Measurements from ENCODE around the gene CCDC158. TPM values are rescaled to one million over a fixed set of nuclear protein-coding genes. Genes with fewer than 3 reads are reported as not detected.

CCDC158 gene
- total and polyA plus RNA-seq, 2 donors (not counting 1 experiment from before 2014, with no cell fraction given) = not detected

DNA sequence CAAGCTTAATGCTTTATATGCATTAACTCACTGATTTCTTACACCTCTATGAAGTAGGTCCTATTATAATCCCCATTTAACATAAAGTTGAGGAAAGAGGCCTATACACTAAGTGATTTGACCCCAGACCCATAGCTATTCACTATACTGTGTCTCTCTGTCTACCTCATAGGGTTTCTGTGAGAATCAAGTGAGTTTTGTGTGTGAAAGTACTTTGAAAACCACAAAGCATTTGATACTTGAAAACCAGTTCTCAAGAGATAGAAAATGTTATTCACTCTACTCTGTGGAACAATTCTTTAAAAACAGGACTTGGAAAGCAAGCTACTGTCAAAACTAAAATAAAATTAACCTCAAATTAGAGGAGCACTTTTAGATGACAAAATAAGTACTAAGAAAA lies 49.1 kb upstream of the CCDC158 start:
- Mint-ChIP-seq H3K4me3 (no peak overlapping the region), H3K27me3 (peaks cover 10% of the 10 kb centered on the region), H3K27ac (no peak overlapping the region), H3K9me3 (ENCODE audit: insufficient read depth) (no peaks in the 10 kb centered on the region), H3K4me1 (no peaks in the 10 kb centered on the region)
- no peaks in the 10 kb centered on the region for H3K36me3 ChIP-seq (replicated peaks in 1 of 2; ENCODE audit: control extremely low read depth in 1 of 2, control insufficient read depth in 1 of 2, extremely low read depth in 1 of 2, insufficient read depth in 2 of 2, low read length in 1 of 2)
- intact Hi-C loops (cut with micrococcal nuclease) = no loop called here
- H3K9me3 ChIP-seq (ENCODE audit: control extremely low read depth in 1 of 3, control insufficient read depth in 2 of 3, insufficient read depth in 1 of 3, low read length in 2 of 3) = no peaks in the 10 kb centered on the region
- H3K4me2 ChIP-seq (replicated peaks; ENCODE audit: low read depth, low read length, poor library complexity, severe bottlenecking) = no peak overlapping the region
- no peak overlapping the region for H3K9ac ChIP-seq (ENCODE audit: low read length)
- no peaks in the 10 kb centered on the region for H4K20me1 ChIP-seq (ENCODE audit: control insufficient read depth, insufficient read depth, low read length, poor library complexity, severe bottlenecking)
- no peak overlapping the region for H3K4me3 ChIP-seq (ENCODE audit: control extremely low read depth in 1 of 5, extremely low read depth in 1 of 5, insufficient read depth in 1 of 5, low read depth in 2 of 5, low read length in 4 of 5)
- no peak overlapping the region for H2AFZ ChIP-seq (ENCODE audit: insufficient read depth, low read depth, low read length, poor library complexity, severe bottlenecking)
- no peaks in the 10 kb centered on the region for H3K27me3 ChIP-seq (replicated peaks in 1 of 4; ENCODE audit: control extremely low read depth in 1 of 4, control insufficient read depth in 3 of 4, insufficient read depth in 4 of 4, low read length in 3 of 4)
- DNase-seq = no peak
- no peaks in the 10 kb centered on the region for H3K4me1 ChIP-seq (ENCODE audit: control insufficient read depth in 2 of 2, insufficient read depth in 2 of 2, low read length in 2 of 2)
- H3K79me2 ChIP-seq (ENCODE audit: control insufficient read depth, insufficient read depth, low read length) = no peaks in the 10 kb centered on the region
- POLR2A ChIA-PET = no interaction called here
- H3K27ac ChIP-seq (ENCODE audit: low read length in 2 of 2) = no peak overlapping the region
- no peak for ATAC-seq (ENCODE audit: low read depth)
- no peak for TF ChIP-seq CTCF (IDR thresholded peaks at IDR 0.05)
- no peak for TF ChIP-seq EZH2 (IDR thresholded peaks at IDR 0.05; ENCODE audit: borderline replicate concordance, insufficient read depth, low read depth, low read length, poor library complexity, severe bottlenecking)
- CTCF ChIA-PET = interaction anchor here (1.1 kb wide), 2 partner anchors 35 to 81 kb away, joined by 3 to 5 read pairs; no protein-coding TSS in a partner anchor

DNA sequence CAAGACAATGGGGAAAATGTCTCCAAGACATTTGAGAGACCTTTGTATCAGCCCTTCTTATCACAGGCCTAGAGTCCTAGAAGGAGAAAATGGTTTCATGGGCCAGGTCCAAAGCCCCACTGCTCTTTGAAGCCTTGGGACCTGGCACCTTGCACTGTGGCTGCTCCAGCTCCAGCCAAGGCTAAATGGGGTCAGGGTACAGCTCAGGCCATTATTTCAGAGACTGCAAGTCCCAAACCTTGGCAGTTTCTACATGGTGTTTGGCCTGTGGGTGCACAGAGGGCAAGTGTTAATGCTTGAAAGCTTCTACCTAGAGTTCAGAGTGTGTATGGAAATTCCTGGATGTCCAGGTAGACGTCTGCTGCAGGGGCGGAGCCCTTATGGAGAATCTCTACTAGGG lies 42.6 kb upstream of the CCDC158 start:
- ChIA-PET CTCF (no interaction called here), POLR2A (no interaction called here)
- no peaks in the 10 kb centered on the region for H3K36me3 ChIP-seq (replicated peaks in 1 of 2; ENCODE audit: control extremely low read depth in 1 of 2, control insufficient read depth in 1 of 2, extremely low read depth in 1 of 2, insufficient read depth in 2 of 2, low read length in 1 of 2)

More for the DNA sequence above, 42.6 kb upstream of the CCDC158 start:
- Histone ChIP-seq H3K27me3 (replicated peaks in 1 of 4; ENCODE audit: control extremely low read depth in 1 of 4, control insufficient read depth in 3 of 4, insufficient read depth in 4 of 4, low read length in 3 of 4) (no peaks in the 10 kb centered on the region), H4K20me1 (ENCODE audit: control insufficient read depth, insufficient read depth, low read length, poor library complexity, severe bottlenecking) (no peaks in the 10 kb centered on the region), H2AFZ (ENCODE audit: insufficient read depth, low read depth, low read length, poor library complexity, severe bottlenecking) (no peak overlapping the region), H3K4me3 (ENCODE audit: control extremely low read depth in 1 of 5, extremely low read depth in 1 of 5, insufficient read depth in 1 of 5, low read depth in 2 of 5, low read length in 4 of 5) (no peak overlapping the region), H3K4me2 (replicated peaks; ENCODE audit: low read depth, low read length, poor library complexity, severe bottlenecking) (no peak overlapping the region), H3K4me1 (ENCODE audit: control insufficient read depth in 2 of 2, insufficient read depth in 2 of 2, low read length in 2 of 2) (no peaks in the 10 kb centered on the region), H3K9me3 (ENCODE audit: control extremely low read depth in 1 of 3, control insufficient read depth in 2 of 3, insufficient read depth in 1 of 3, low read length in 2 of 3) (peaks cover 0 to 13% (median 12%) of the 10 kb centered on the region in 3 donors), H3K9ac (ENCODE audit: low read length) (no peak overlapping the region), H3K79me2 (ENCODE audit: control insufficient read depth, insufficient read depth, low read length) (no peaks in the 10 kb centered on the region), H3K27ac (ENCODE audit: low read length in 2 of 2) (no peak overlapping the region)
- Mint-ChIP-seq H3K4me1 (no peaks in the 10 kb centered on the region), H3K27ac (no peak overlapping the region), H3K27me3 (peaks cover 7% of the 10 kb centered on the region), H3K9me3 (ENCODE audit: insufficient read depth) (peaks cover 8% of the 10 kb centered on the region), H3K4me3 (no peak overlapping the region)
- TF ChIP-seq EZH2 (IDR thresholded peaks at IDR 0.05; ENCODE audit: borderline replicate concordance, insufficient read depth, low read depth, low read length, poor library complexity, severe bottlenecking) (no peak), CTCF (IDR thresholded peaks at IDR 0.05) (no peak)
- no peak for DNase-seq
- intact Hi-C loops (cut with micrococcal nuclease) = no loop called here
- no peak for ATAC-seq (ENCODE audit: low read depth)
- WGBS (ENCODE audit: insufficient coverage) = 100% methylated on average over 2 of the region's 2 CpGs

Measured in B cell (primary cell).